HG02840 (cell line): ENCODE data around the gene CFAP100.

Experiments used
- ATAC-seq: cut with Tn5 transposase; IDR thresholded peaks from one replicate; pipeline ENCODE4 v1.9.1; 2021; ENCODE audit warnings: mild to moderate bottlenecking, moderate library complexity, moderate number of reproducible peaks; ENCODE audit not compliant: unreplicated experiment, low FRiP score

CFAP100 gene

DNA sequence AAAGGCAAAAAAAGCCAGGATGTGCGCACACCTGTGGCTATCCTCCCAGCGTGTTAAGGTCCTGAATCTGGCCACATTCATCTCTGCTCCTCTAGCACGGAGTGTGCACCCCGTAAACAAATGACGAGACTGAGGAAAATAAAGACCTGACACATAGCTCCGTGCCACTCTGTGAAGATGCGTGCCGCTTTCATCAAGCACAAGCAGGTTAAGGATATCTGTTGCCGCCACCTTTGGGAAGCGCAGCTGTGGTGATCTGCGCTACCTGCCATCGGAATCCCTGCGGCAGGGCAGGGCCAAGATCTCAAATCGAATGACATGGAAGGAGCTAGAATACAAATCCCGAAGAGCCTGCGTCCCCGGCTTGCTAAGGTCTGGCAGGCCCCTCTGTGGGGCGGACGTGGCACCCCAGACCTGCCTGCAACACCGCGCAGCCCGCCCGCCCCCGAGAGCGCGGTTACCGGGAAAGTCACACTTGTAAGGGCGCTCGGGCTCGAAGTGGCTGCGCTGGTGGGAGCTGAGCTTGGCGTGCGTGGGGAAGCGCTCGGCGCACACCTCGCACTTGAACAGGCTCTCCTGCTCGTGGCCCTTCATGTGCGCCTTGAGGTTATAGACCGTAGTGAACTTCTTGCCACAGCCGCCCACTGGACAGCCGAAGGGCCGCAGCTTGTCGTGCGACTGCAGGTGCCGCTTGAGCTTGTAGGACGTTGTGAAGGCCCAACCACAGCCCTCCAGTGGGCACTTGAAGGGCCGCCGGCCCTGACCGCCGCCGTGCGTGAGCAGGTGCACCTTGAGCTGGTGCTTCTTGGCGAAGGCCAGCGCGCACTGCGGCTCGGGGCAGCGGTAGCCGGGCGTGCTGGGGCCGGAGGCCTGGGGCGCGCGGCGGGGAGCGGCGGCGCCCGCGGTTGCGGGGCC lies 80.0 kb downstream of the CFAP100 start:
- peak; percentile 14 for ATAC-seq

- ATAC-seq: peak; percentile 85
Observed at GRCh38 chr3:126475413-126476114, 80.9 kb downstream of the CFAP100 start, which contains the start of gene ZXDC. Gene ZXDC (minus strand): TSS chr3:126475891. CDS start chr3:126475865, 26 bp downstream.

GRCh38 chr3:126476166-126477060 lies 81.7 kb downstream of the CFAP100 start:
- peak; percentile 34 for ATAC-seq

DNA sequence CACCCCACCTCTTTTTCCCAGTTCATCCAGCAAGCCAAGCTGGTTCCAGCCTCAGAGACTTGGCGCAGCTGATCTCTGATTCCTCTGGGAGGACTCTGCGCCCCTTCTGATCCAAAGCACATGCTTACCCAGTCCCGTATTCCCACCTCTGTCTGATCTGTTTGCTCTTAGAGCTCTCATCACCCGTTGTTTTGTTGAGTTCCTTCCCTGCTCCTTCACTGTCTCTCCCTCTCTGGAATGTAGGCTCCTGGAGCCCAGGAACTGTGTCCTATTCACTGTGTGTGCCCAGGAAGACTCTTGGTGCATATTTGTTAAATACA lies 82.3 kb downstream of the CFAP100 start:
- ATAC-seq: no peak

DNA sequence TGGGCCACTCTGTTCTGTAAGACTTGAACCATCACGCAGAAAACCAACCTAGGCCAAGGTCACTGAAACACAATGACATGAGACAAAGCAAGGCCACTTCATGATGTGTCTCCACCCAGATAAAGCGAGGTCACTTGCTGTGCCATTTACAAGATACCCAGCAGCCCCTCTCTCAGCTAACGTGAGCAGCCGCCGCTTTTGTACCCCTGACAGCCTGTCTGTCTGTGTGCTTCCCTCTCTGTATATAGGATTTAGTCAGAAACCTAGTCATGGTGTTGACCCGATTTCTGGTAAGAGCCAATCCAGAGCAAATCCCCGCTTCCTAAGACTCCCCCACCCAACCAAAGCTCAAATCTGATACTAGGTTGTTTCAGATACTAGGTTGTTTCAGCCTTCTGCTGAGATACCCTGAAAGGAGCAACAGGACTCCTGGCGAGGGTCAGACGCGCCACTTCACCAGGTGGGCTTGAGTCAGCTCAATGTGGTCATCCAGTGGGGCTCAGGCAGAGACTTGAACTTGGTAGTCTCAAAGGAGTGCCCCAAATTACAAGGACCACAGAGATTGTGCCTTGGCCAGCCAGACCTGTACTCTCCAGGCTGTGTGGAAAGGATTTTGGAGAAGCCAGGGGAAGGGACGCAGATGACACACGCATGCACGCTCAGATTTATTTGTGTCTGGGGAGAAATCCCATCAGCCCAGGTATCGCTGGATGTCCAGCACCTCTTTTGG lies 84.0 kb downstream of the CFAP100 start:
- no peak for ATAC-seq

DNA sequence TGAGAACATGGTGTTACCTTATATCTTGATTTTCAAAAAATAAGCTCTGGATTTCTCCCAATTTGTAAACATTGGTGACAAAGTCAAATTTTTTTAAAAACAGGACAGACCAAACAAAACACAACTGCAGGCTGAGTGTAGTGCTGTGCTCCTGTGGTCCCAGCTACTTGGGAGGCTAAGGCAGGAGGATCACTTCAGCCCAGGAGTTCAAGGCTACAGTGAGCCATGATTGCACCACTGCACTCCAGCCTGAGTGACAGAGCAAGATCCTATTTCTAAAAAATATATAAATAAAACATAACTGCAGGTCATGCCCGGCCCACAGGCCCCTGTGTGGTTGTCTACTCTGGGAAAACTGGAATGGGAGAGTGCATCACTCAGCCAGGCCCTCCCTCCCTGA lies 84.9 kb downstream of the CFAP100 start:
- no peak for ATAC-seq

DNA sequence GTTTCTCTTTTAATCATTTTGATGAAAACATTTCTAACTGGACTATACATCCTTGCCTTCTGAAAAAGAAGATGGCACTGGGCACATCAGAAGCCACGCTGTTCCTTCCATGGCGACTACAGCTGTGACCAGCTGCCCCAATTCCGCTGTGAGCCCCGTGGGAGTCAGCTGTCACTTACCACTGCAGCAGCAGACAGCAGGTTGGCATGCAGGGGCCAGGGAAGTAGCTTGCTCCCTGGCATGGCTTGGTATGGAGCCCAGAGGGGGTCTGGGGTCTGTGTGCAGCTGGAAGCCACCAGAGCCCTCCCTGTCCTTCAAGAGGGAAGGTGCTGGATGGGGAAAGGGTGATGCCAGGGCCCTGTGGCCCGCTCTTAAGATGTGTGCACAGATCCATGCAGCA lies 85.5 kb downstream of the CFAP100 start:
- ATAC-seq: no peak

DNA sequence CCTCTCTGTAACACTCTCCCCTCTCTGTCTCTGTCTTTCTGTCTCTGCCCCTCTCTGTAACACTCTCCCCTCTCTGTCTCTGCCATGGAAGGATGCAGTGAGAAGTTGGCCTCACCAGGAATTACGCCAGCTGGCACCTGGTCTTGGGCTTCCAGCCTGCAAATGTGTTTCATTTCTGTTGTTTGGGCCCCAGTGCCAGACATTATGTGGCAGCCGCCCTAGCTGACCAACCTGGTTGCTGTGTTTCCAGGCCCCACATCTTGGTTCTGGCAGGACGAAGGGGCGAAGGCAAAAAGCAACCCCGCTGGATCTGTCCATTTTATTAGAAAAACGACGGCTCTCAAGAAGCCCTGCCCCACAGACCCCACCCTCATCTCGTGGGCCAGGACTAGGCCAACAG lies 86.2 kb downstream of the CFAP100 start:
- ATAC-seq: no peak

GRCh38 chr3:126481808-126482502 lies 87.2 kb downstream of the CFAP100 start:
- ATAC-seq: no peak

DNA sequence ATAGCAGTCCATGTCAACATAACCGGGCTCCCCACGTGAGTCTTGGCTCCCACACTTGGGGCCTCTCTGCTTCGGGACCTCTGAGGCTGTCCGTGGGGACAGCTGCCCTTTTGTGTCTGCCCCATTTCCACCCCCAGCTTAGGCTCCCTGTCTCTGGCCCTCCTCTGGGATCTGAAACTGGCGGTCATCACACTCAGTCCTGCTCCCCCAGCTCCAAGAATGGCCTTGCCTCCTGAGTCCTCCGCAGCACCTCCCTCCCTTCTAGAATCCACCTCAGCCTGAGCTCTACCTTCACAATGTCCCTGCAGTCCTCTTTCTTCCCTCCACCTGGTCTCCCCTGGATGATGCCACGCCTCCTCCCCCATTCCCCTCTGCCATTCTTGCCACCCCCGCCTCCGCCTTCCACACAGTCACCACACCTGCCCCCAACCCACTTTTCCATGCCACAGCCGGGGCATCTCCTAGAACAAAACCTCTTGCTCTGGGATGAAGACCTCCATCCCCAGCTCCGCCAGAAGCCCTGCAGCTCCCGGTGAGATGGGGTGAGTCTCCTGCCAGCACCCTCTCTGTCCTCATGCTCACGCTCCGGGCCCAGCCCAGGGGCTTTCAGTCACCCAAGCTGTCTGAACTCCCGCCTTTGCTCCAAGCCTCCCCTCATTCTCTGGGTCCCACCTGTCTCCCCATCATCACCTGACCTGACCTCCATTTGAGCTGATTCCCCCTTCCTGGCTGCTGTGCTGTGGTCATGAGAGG lies 88.0 kb downstream of the CFAP100 start:
- ATAC-seq: no peak

GRCh38 chr3:126483321-126483761 lies 88.6 kb downstream of the CFAP100 start:
- no peak for ATAC-seq

DNA sequence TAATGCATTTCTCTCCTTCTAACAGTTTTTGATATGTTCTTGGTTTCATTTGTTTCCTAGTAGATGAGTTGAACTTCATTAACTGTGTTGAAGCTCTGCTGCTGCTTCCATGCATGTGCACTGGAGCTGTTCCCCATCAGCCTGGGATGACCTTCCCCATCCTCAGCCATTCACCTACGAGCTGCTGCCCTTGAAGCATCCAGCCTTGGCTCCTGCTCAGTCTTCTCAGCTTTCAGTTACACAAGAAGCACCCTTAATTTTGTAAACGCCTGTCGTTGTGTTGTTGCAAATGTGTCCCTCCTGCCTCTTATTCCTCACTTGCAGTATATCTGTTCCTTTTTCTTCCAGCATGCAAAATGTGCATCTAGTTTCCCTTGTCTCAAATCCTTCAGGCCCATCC lies 89.4 kb downstream of the CFAP100 start:
- no peak for ATAC-seq

GRCh38 chr3:126484662-126485061 lies 90.0 kb downstream of the CFAP100 start:
- ATAC-seq: no peak

GRCh38 chr3:126485176-126485897 lies 90.6 kb downstream of the CFAP100 start:
- ATAC-seq: no peak

DNA sequence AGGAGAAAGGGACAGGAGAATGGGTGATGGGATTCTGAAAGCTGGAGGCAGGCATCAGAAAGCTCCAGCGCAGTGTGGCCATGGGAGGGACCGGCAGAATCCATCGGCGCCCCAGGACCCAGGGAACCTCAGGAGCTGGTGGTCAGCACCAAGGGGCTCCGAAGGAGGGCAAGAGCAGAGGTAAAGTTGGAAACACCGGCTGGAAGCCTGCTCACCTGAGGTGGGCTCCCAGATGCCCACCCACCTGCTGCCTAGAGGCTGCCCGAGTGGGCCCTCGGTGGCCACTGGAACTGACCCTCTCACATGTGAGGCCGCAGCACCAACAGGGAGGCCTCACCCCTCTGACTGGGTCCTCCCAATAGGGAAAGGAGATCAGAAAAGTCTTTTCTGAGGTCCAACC lies 91.2 kb downstream of the CFAP100 start:
- ATAC-seq: no peak
